HL-60/S4 treated with phorbol 12-myristate 13-acetate at 8.2 ng/mL for 4 days and 3 days (cell line): ENCODE results near the gene FSIP2.

ENCODE experiments used
- in situ Hi-C: fragments of 300-500 bp; cut with MboI; formaldehyde crosslinking; loops from 2 replicates; pipeline ENCODE4 v1.15.0; 2022; ENCODE audit warnings: low sequenced_read_pairs

Gene FSIP2

DNA sequence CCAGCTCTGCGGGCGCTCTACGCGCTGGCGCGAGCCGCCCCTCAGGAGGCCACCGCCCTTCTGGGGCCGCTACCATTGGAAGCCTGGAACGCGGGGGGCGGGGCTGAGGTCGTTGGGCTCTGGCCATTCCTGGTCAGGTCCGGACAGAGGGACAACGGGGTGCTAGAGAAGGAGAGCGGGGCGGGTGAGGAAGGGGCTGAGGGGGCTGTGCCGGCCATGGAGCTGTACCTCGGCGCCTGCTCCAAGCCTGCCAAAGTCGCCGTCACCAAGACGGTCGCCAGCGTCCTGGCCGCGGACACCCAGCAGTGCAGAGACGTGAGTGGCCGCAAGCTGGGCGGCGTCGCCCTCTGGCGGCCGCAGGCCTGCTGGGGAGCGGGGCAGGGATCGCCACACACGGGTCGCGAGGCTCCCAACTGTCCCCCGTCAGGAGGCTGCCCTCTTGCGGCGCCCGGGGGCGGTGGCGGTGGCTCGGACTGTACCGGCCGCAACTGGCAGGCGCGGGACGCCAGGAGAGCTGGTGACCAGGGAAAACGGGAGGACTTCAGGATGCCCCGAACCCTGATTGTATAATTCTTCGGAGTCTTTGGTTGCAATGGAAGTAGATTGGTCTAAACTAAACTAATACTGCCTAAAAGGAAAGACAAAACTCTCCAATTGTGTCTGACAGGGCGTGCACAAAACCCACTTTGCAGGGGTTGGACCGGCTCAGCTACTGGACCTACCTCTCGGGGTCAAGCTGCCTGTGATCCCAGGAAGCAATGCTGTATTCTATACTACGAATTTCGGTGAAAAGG, at the start of gene FSIP2:
FSIP2 (plus strand) TSS at position 126 of the 794 bp plus-strand sequence; CDS start at position 217, 91 bp downstream.
- in situ Hi-C loops, result no loop called here

DNA sequence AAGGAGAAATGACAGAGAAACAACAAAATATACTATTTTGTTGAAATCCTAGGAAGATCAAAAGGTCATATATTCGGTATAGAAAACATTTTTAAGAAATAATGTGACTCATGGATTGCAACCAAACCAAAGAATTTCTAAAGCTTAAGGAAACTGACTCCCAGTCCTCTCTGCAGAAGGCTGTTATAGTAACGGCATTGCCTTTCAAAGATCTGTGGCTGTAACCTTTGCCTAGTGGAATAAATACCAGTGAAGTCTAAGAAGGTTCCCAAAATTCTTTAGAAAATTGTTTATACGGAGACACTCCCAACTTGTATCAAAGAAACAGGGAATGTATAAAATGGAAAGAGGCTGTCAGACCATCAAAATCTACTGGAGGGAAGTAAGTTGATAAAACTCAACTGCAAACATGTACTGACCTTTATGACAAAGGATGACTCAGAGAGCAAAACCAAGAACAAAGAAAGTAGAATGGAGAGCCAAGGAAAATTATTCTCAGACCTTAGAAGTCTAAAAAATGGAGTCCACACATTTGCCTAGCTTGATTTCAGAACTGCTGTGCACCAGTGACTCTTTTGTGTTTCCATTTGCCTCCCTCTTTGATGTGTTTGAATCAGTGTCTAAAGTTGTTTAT, 48.6 kb upstream of the FSIP2 start:
- in situ Hi-C loops, result no loop called here

DNA sequence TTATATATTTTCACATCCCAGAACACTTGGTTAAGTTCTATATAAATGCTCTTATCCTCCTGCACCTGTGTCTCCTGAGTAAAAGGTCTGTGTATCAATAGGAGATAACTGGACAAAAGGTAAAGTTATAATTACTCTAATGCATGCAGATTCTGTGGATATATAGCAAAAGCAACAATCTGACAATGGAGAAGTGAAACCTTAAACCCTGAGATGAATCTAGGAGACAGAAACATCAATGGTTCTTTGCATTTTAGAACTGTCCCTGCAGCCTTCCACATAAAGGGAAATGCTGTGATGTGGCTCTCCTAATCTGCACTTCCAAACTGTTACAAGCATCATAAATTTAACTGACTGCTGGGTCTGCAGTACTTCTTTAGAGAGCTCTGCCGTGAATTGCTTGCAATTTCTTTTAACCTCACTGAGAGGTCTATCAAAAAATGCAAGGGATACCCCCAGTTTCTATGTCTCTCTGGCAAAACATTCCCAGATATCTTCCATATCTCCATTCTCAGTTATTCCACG, 42.8 kb upstream of the FSIP2 start:
- in situ Hi-C loops, result no loop called here

GRCh38 chr2:185700883-185701282, 37.7 kb upstream of the FSIP2 start:
- in situ Hi-C loops, result no loop called here

- in situ Hi-C loops, result no loop called here
These were observed 3.9 kb upstream of the FSIP2 start for GRCh38 chr2:185734658-185735057.

GRCh38 chr2:185736210-185736609, 2.4 kb upstream of the FSIP2 start:
- in situ Hi-C loops, result no loop called here

GRCh38 chr2:185745864-185746859, 7.6 kb downstream of the FSIP2 start:
- in situ Hi-C loops, result no loop called here

DNA sequence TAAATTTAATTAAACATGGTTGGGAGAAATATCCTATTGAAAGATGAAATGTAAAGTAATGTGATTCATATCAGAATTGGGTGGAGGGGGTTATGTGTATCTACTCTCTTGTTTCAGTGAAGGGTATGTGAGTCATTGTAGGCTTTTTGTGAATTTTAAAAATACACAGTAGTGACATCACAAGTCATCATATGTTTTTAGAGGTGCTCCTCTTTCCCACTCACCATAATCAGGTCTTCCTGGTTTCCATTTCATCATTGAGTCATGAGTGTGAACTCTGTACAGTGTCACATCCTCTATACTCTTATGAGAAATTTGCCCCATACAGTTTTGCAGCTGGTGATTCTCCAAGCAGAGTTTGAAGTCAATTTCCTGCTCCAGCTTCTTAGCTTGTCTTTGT, 18.8 kb downstream of the FSIP2 start:
- in situ Hi-C loops, result no loop called here

GRCh38 chr2:185771396-185771795, 32.8 kb downstream of the FSIP2 start:
- in situ Hi-C loops, result no loop called here

DNA sequence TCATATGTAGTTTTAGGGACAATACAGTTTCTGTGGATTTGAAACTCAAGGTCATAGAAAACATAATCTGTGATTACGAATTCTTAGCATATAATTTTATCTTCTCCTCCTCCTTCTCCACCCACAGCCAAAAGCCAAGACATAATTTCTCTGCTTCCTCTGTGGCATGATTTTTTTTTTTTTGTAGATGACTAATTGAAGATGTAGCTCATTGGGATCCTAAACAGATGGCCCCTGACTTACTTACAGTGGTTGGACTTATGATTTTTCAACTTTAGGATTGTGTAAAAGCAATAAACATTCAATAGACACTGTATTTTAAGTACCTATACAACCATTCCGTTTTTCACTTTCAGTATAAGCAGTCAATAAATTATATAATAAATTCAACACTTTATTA, 42.3 kb downstream of the FSIP2 start:
- in situ Hi-C loops, result no loop called here

DNA sequence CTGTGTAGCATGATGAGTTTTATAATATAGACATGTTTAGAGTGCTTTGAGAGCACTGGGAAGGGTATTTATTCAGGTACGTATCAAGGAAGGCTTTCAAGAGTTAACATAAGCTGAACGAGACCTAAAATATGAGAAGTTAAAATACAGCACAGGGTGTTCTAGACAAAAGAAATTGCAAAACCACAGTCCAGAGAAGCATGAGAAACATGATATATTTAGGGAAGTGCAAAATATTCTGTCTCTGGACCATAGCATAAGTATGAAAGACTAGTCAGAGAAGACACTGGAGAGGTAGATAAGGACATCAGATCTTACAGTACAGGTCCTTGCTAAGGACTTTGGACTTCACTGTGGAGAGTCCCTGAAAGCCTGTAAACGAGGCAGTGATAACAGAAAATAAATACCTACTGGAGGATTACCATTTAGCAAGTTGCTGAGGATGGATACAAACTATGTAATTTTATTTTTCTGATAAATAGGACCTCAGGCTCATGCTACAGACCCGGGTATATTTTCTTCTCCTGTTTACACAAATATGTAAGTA, 43.7 kb downstream of the FSIP2 start:
- in situ Hi-C loops, result no loop called here

GRCh38 chr2:185785156-185785555, 46.6 kb downstream of the FSIP2 start:
- in situ Hi-C loops, result no loop called here

GRCh38 chr2:185785851-185786473, 47.4 kb downstream of the FSIP2 start:
- in situ Hi-C loops, result no loop called here

DNA sequence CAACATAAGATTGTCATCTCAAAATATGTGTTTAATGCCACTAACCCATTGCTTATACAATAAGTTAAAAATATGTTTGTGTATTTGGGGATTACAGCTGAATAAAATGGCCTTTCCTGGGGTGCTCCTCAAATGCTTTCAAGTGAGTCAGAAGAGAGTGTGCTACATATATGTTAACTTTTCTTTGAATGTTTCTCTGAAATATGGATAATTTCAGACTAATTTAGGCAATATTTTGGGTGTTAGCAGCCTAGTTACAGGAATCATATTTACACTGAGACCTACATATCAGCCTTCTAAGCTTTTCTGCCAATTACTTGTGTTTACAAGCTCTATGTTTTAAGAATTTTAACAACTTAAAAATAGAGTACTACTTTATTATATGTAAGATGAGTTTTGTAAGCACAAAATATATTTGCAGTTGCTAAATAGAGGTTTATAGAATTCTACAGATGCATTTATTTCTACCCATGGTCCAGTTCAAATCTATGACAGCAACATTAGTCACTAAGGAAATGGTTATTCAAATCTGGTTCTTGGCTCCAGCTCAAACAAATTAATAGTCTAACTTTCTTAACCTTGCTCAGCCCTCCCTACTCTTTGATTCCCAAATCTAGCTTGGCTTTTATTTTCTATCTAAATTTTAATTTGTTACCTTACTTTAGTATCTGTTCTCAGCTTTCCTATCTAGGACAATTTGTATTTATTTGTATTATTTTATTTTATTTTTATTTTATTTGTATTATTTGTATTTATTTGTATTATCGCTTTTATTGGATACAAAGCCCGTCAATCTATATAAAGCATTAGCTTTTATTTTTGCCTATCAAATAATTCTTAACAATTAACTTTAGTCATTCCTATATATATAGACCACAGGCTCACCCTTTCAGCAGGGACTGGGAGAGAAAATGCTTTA, 48.9 kb downstream of the FSIP2 start:
- in situ Hi-C loops, result no loop called here

DNA sequence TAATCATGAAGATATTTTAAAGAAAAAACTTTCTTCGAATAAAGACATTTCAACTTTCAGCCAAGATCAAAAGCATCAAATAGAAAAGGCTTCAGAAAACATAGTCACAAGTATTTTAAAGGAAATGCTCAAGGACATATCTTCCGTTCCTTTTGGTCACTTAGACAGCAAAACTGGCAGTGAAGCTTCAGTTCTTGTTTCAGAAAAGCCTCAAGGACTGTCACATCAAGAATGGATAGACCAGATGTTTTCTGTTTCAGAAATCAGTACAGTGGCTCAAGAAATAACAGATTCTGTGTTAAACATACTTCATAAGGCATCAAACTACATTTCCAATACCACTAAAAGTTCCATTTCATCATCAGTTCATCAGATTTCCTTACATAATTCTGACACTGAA, 51.8 kb downstream of the FSIP2 start:
- in situ Hi-C loops, result no loop called here

DNA sequence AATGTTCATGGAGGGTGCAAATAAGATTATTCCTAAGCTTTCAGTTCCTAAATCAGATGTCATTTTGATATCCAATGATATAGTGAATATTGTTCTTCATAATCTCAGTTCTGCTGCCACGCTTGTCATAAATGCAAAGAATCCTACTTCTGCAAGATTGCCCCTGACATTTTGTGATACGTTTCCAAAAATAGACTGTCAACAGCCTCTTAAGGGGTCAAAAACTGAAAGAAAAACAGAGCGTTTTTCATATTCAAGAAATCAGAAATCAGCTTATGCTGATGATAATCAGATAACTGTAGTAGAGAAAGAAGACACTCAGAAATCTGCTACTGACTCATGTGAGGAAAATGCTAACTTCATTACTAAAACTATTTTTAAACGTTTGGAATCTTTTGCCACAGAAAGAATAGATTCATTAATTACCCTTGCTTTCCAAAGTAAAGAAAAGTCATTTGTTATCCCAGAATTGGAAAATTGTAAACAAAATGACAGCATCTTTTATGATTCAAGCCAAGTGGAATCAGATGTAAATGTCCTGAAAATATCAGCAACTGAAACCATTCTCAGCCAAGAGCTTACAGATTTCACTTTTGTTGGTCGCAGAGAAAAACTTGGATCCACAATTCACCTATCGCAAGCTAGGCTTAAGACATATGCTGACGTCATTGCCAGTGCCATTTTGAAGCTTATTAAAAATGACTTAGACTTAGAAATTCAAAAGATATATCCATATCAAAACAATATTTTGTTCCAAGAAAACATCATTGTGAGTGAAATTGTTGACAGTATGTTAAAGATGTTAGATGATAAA, 55.1 kb downstream of the FSIP2 start:
- in situ Hi-C loops, result no loop called here

DNA sequence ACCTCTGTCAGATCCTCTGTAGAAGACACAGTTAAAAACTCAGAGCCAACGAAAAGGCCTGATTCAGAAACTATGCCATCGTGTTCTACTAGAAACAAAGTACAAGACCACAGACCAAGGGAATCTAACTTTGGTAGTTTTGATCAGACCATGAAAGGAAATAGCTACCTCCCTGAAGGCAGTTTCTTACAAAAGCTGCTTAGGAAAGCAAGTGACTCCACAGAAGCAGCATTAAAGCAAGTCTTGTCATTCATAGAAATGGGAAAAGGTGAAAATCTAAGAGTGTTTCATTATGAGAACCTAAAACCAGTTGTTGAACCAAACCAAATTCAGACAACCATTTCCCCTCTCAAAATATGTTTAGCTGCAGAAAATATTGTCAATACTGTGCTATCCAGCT, 58.2 kb downstream of the FSIP2 start:
- in situ Hi-C loops, result no loop called here

DNA sequence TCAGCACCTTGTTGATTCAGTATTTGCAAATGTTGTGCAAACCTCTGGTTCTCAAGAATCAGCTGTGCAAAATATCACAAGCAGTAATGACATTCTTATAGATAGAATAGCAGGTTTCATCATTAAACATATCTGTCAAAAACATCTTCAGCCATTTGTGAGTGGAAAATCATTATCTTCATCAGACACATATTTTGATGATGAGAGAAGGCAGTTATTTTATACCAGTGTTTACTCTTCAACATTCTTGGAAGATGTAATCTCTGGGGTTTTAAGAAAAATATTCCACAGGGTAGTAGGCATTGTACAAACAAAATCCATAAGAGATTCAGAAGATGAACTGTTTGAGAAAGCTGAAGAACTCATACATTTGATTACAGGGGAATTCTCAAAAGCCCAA, 64.3 kb downstream of the FSIP2 start:
- in situ Hi-C loops, result no loop called here
